Stimulated activated CD4-positive, alpha-beta T cell treated with anti-CD3 and anti-CD28 coated beads, Interleukin-15, amount 100 ng/mL, for 48 hours (primary cell): ENCODE data around the gene HMGN3.

Experiments used
- DNase-seq, 2 donors: peaks; one replicate each; pipeline ENCODE4 v3.0.0-alpha.2; 2020; ENCODE audit warnings: low read depth in 2 of 2

HMGN3 gene

DNA sequence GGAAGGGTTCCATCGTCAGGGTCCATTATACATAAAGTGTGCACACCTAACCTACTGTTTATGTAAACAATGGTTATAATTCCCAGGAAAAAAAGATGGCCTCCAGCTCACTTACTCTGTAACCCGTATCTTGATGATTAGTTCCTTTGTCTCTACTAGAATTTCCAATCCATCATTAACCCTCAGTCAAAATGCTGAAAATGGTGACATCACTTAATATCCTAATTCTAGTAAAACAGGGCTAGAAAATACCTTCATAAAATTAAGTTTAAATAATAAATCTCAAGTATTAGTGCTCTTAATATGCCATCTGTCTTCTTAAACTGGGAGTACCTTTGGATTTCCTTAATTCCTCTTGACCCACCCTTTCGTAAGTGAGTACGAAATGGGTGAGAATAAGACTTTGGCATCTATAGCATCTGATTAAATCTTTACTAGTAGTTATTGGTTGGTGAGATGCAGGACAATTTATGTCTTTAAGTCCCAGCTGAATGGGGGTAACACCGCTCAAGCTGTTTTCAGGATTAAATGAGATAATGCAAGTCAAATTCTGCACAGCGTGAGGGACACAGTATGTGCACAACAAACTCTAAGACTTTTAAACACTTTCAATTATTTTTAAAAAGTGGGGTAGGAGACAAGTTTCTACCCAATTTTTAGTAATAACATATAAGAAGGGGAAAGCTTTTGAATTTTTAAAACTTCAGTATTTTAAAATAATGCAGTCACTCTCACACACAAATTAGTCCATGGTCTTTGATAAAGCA, 1.6 kb downstream of the HMGN3 start:
- no peak for DNase-seq

DNA sequence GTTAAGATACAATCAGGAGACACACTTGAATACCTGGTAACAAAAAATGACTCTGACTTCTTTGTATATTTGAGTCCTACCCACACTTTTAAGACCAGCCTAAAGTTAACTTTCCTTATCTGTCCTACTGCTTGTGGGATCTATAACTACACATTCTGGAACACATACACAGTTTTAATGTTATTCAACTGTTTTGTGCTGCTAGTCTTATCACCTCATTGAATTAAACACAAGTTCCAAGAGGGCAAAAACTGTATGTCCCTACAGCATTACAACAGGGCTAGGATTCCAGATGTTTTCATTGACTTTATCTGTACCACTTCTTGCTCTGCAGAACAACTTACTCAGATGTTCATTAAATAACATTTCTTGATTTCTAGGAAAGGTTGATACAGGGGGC, 2.8 kb downstream of the HMGN3 start:
- DNase-seq = no peak

GRCh38 chr6:79231101-79231500, 3.4 kb downstream of the HMGN3 start:
- no peak for DNase-seq

GRCh38 chr6:79230149-79230548, 4.3 kb downstream of the HMGN3 start:
- DNase-seq = no peak

- no peak for DNase-seq
These were observed 7.0 kb downstream of the HMGN3 start for GRCh38 chr6:79227445-79227844.

DNA sequence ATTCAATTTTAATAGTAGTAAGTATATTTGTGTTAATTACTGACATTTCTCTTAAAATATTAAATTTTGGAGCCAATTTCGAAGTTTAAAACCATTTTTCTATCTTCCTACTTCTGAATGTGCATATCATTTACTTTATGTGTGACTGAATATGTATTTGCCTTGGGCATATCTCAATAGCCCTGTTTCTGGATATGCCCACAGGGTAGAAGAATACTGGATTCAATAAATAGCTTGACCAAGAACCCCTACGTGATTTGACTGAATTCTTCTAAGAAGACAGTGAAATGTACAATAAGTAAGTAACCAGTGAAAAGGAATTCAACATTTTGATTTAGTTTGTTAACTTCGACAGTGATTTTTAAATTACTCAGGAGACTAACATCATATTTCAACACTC, 7.8 kb downstream of the HMGN3 start:
- no peak for DNase-seq

GRCh38 chr6:79225717-79226599, 8.5 kb downstream of the HMGN3 start:
- no peak for DNase-seq

GRCh38 chr6:79223611-79224404, 10.7 kb downstream of the HMGN3 start:
- DNase-seq = no peak

- DNase-seq = no peak
These were observed 19.2 kb downstream of the HMGN3 start for GRCh38 chr6:79215213-79215824.

- no peak for DNase-seq
These were observed 21.6 kb downstream of the HMGN3 start for GRCh38 chr6:79212859-79213258.

GRCh38 chr6:79208816-79209215, 25.7 kb downstream of the HMGN3 start:
- DNase-seq = no peak

DNA sequence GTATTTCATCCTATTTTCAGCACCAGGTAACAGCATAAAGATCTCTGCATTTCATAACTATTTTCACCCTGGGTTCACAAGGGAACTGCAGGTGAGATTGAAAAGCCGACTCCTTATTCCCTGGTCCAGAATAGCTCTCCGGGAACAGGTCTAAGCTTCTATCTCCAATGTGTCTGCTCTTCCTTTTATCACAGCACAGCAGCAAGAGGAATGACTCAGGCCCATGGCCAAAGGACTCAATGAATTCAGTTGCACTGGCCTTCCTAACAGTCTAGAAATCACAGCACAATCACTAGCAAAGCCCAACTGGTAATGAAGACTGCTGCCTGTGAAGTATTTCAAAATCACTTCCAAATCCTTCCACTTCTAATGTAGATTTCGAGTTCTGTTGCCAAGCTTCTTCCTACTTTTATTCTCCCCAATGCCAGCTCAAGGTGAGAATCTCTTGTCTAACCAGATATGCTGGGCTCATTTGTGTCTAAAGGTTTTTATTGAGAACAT, 30.7 kb downstream of the HMGN3 start:
- DNase-seq = no peak

GRCh38 chr6:79202556-79202955, 31.9 kb downstream of the HMGN3 start:
- no peak for DNase-seq

GRCh38 chr6:79201983-79202382, 32.5 kb downstream of the HMGN3 start:
- no peak for DNase-seq

DNA sequence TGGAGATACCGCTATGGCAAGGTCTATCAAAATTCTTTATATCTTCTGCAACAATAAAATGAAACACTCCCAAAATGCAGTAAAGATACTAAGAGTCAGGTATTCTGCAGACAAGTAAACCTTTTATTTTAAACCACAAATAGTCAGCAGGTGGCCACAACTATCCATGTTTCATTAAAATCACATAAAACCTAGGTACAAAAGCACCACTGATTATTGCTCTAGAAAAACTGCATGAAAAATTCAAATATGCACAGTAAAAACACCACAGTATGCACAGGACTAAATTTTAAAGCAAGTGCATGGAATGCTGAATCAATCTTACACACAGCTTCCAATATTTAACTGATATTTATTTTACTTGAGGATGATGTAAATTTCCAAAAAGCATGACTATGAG, 33.3 kb downstream of the HMGN3 start:
- DNase-seq = no peak

GRCh38 chr6:79196912-79197311, 37.6 kb downstream of the HMGN3 start:
- DNase-seq = no peak

DNA sequence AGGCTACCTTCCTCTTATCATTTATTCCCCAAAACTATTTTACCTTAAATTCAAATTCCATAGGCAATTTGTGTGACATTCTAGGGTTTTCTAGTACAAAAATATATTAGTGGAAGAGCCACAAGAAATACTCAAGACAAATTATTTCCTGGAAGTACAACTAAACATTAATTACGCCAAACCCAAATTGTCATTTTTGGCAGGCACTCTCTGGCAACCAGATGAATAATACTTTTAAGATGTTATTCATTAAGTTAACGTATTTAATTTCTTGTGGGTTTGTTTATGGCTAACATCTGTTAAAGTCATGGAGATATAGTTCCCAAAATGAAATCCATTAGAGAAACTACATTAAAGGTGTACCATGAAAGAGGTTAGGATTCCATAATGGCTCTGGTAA, 40.5 kb downstream of the HMGN3 start:
- DNase-seq = no peak

- no peak for DNase-seq
These were observed 44.6 kb downstream of the HMGN3 start for GRCh38 chr6:79189760-79190350.

DNA sequence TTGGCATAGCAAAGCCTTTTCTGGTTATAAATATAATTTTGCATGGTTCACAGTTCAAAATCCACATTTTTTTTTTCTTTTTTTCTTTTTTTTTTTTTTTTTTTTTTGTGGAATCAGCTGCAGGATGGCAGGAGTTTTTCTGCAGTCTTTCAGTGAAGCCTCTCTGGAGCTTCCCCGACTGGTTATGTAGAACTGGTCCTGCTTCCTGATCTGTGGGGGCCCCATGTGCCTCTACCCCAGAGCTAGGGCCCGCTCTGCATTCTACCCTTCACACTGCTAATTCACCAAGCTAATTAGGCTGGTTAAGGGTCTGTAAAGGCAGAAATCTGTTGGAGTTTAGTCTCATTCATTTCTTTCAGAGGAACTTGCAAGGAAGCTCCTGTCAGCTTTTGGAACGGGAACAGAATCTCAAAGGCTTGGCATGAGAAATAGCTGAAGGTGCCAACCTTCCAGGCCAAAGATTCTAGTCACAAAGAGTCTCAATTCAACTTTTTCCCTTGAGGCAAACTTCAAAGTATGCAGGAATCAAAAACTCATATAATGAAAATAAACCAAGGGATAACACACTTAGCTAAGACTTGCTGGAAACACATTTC, 45.5 kb downstream of the HMGN3 start:
- no peak for DNase-seq

DNA sequence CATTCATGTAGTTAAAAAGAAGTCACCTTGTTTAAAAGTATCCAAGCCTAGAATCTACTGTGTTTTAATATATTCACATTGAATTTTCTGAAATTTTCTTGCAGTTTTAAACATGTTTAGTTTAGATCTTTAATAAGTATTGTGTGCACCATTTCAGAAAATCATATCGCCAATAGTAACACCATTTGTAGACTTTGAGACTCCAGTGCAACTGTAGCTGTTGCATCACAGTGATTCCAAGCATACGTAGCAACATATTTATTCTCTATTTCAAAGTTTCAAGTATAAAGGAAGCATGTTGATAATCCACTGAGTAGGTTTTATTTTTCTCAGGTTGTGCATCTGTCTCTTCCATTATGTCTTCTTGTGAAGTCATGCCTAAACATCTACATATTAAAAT, 46.4 kb downstream of the HMGN3 start:
- no peak for DNase-seq

GRCh38 chr6:79186564-79186963, 47.9 kb downstream of the HMGN3 start:
- no peak for DNase-seq
